ENCODE results near the gene AARS2.
"Not testable (repeated sequence)": the region's sequence is repeated elsewhere in the genome, so short reads cannot be mapped to it uniquely, and the experiment has no call there.

Gene AARS2

DNA sequence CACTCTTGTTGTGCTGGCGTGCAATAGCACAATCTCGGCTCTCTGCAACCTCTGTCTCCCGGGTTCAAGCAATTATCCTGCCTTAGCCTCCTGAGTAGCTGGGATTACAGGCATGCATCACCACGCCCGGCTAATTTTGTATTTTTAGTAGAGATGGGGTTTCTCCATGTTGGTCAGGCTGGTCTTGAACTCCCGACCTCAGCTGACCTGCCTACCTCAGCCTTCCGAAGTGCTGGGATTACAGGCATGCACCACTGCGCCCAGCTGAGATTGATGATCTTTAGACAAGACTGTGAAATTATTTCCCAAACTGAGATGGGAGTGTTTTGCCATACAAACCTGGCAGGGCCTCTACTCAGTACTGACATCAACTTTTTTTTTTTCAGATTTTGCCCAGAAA lies 1.5 kb upstream of the AARS2 start:
- H3K4me3 Mint-ChIP-seq, H3K27ac Mint-ChIP-seq, ATAC-seq, DNase-seq, H3K9me3 Mint-ChIP-seq: not testable (repeated sequence)
- Mint-ChIP-seq H3K27me3 (peaks cover 13% of the 10 kb centered on the region), H3K36me3 (ENCODE audit: low read depth) (peaks cover 15% of the 10 kb centered on the region), H3K4me1 (peaks cover 15% of the 10 kb centered on the region)

DNA sequence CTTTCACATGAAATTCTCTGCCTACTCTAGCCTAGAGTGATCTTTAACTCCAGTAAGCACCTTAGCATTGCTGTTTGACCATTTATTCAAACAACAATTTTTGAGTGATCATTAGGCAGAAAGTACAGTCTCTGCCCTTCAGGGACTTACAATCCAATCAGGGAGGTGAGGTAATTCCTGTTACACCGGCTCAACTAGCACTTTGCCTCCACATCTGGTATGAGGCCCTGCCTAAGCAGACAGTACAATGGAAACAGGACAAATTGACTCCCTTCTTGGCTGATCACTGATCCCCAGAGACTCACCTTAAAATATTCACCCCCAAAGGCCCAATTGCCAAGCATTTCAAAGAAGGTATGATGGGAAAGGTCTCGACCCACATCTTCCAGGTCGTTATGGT lies 1.4 kb downstream of the AARS2 start:
- H3K4me3 Mint-ChIP-seq, result peak overlapping the region; percentile 95
- H3K36me3 Mint-ChIP-seq (ENCODE audit: low read depth), result peaks cover 26% of the 10 kb centered on the region

GRCh38 chr6:44311304-44311703 lies 1.8 kb downstream of the AARS2 start:
- Mint-ChIP-seq H3K36me3 (ENCODE audit: low read depth) (peaks cover 26% of the 10 kb centered on the region), H3K4me1 (peaks cover 15% of the 10 kb centered on the region), H3K27me3 (no peaks in the 10 kb centered on the region), H3K27ac (no peak overlapping the region), H3K4me3 (peak overlapping the region; percentile 95), H3K9me3 (no peaks in the 10 kb centered on the region)
- DNase-seq (no peak), ATAC-seq (no peak)

More for the DNA sequence above, 1.4 kb downstream of the AARS2 start:
- H3K27ac Mint-ChIP-seq, result peak overlapping the region; percentile 26
- DNase-seq (no peak), ATAC-seq (no peak)
- peaks cover 15% of the 10 kb centered on the region for H3K4me1 Mint-ChIP-seq
- no peaks in the 10 kb centered on the region for H3K9me3 Mint-ChIP-seq
- H3K27me3 Mint-ChIP-seq, result no peaks in the 10 kb centered on the region

- ATAC-seq, result no peak
- DNase-seq, result no peak
- peaks cover 31% of the 10 kb centered on the region for H3K36me3 Mint-ChIP-seq (ENCODE audit: low read depth)
- no peaks in the 10 kb centered on the region for H3K27me3 Mint-ChIP-seq
- no peak overlapping the region for H3K27ac Mint-ChIP-seq
- H3K4me1 Mint-ChIP-seq, result peaks cover 15% of the 10 kb centered on the region
- no peaks in the 10 kb centered on the region for H3K9me3 Mint-ChIP-seq
- H3K4me3 Mint-ChIP-seq, result no peak overlapping the region
These were observed 2.9 kb downstream of the AARS2 start for GRCh38 chr6:44310241-44310640.

DNA sequence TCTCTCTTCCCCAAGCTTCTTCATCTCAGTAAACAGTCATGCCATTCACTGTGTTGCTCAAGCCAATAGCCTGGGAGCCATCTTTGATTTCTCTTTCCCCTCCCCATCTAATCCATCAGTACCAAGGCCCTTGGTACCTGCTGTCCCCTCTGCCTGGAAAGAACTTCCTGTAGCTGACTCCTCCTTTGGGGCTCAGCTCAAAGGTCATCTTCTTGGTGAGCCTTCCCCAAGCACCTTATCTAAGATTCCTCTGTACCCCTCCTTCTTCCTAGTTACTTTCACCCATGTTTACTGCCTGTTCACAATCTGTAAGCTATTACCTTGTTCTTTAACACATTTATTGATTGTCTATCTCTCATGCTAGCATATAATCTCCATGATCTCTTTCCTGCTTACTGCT lies 3.5 kb downstream of the AARS2 start:
- H3K27ac Mint-ChIP-seq, result peak overlapping the region; percentile 28
- peaks cover 31% of the 10 kb centered on the region for H3K36me3 Mint-ChIP-seq (ENCODE audit: low read depth)

GRCh38 chr6:44309092-44309491 lies 4.1 kb downstream of the AARS2 start:
- ATAC-seq (no peak), DNase-seq (no peak)
- Mint-ChIP-seq H3K36me3 (ENCODE audit: low read depth) (peaks cover 31% of the 10 kb centered on the region), H3K27me3 (no peaks in the 10 kb centered on the region), H3K4me1 (peaks cover 15% of the 10 kb centered on the region), H3K27ac (no peak overlapping the region), H3K4me3 (no peak overlapping the region), H3K9me3 (no peaks in the 10 kb centered on the region)

More for the DNA sequence above, 3.5 kb downstream of the AARS2 start:
- H3K4me3 Mint-ChIP-seq, result no peak overlapping the region
- no peaks in the 10 kb centered on the region for H3K9me3 Mint-ChIP-seq
- H3K4me1 Mint-ChIP-seq, result peaks cover 15% of the 10 kb centered on the region
- no peak for DNase-seq
- no peaks in the 10 kb centered on the region for H3K27me3 Mint-ChIP-seq
- ATAC-seq, result no peak

DNA sequence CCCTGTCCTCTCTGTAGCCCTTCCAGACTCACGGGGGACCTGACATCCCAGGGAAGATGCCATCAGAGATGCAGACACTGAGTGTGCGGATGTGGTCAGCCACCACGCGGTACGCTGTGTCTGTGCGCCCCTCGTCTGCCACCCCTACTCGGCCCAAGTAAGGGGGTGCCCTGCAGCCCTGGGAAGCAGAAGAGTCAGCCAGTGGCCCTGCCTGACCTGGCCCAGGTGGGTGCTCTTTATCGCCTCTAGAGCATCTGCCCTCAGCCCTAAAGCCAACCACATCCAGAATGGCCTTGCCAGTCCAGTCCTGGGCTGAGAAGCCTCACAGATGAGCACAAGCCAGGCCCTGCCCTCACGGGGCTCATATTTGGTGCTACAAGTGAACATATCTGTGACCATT lies 5.9 kb downstream of the AARS2 start:
- ATAC-seq (no peak), DNase-seq (no peak)
- Mint-ChIP-seq H3K36me3 (ENCODE audit: low read depth) (peaks cover 31% of the 10 kb centered on the region), H3K27me3 (no peaks in the 10 kb centered on the region), H3K27ac (no peak overlapping the region), H3K4me1 (peaks cover 9% of the 10 kb centered on the region), H3K9me3 (no peaks in the 10 kb centered on the region), H3K4me3 (no peak overlapping the region)

- Mint-ChIP-seq H3K9me3 (no peaks in the 10 kb centered on the region), H3K36me3 (ENCODE audit: low read depth) (peaks cover 31% of the 10 kb centered on the region), H3K4me1 (peaks cover 4% of the 10 kb centered on the region), H3K27me3 (no peaks in the 10 kb centered on the region), H3K27ac (no peak overlapping the region), H3K4me3 (no peak overlapping the region)
- no peak for DNase-seq
- ATAC-seq, result no peak
These were observed 6.4 kb downstream of the AARS2 start for GRCh38 chr6:44306710-44307109.

GRCh38 chr6:44305200-44305725 lies 7.9 kb downstream of the AARS2 start:
- ATAC-seq, result no peak
- no peaks in the 10 kb centered on the region for H3K4me1 Mint-ChIP-seq
- H3K36me3 Mint-ChIP-seq (ENCODE audit: low read depth), result peaks cover 30% of the 10 kb centered on the region
- DNase-seq, result no peak
- no peak overlapping the region for H3K4me3 Mint-ChIP-seq
- no peaks in the 10 kb centered on the region for H3K9me3 Mint-ChIP-seq
- H3K27ac Mint-ChIP-seq, result peak overlapping the region; percentile 49
- H3K27me3 Mint-ChIP-seq, result no peaks in the 10 kb centered on the region

DNA sequence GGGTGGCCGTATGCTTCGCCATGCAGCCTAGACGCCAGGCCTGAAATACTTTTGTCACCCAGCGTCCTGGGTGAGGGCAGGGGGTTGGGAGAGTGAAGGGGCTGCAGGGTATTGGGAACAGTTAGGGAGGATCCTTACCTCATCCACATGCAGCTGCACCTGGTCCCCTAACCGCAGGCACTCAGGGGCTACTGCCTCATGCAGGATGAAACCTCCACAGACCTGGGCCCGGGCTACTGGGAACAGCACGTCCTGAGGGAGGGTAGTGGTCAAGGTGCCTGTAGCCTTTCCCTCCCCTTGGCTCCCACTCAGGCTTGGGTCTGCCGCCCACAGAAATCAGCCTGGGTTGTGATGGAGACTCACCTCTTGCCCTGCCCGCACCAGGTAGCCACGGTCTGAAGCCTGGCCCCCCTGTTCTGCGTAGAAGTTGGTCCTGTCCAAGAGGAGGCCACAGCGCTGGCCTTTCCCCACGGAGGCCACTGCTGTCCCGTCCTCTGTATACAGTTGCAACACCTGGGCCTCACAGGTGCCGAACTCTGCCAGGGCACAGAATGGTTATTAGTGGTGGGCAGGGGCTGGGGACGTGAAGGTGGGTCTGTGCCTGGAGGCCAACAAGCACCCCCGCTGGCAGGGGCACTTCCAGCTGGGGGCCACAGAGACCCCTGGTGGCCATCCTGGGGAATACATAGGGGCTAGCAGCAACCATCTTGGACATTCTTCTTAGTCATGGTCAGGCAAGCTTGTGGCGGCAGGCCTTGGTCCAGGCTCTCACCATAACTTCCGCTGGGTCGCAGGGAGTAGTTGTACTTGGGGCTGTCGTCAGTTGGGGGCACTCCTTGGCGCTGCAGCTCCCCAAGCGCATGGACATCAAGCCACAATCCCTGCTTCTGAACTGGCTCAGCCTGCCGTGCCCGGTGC lies 8.6 kb downstream of the AARS2 start:
- H3K4me3 Mint-ChIP-seq, result no peak overlapping the region
- ATAC-seq (peak; percentile 31), DNase-seq (peak; percentile 45)
- no peak overlapping the region for H3K27ac Mint-ChIP-seq
- no peaks in the 10 kb centered on the region for H3K27me3 Mint-ChIP-seq
- no peaks in the 10 kb centered on the region for H3K4me1 Mint-ChIP-seq
- no peaks in the 10 kb centered on the region for H3K9me3 Mint-ChIP-seq
- H3K36me3 Mint-ChIP-seq (ENCODE audit: low read depth), result peaks cover 28% of the 10 kb centered on the region

DNA sequence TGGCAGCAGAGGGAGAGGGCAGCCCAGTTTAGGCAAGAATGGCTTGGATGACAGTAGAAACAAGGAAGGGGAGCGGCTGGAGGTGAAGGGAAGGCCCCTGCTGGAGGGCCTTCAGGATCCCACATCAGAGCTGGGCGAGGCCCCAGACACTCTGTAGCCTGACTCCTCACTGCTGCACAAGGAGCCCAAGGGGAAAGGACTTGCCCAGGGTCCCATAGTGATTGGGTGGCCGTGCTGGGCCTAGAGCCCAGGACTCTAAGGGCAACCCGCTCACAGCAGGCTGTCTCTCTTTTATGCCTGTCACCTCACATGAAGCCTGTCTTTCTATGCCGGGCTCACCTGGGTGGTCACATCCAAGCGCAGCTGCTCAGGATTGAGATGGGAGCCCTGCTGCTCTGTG lies 9.3 kb downstream of the AARS2 start:
- Mint-ChIP-seq H3K4me3 (no peak overlapping the region), H3K36me3 (ENCODE audit: low read depth) (peaks cover 28% of the 10 kb centered on the region), H3K4me1 (no peaks in the 10 kb centered on the region), H3K27ac (no peak overlapping the region), H3K9me3 (no peaks in the 10 kb centered on the region), H3K27me3 (no peaks in the 10 kb centered on the region)
- ATAC-seq, result no peak
- DNase-seq, result no peak

GRCh38 chr6:44302856-44303255 lies 10.3 kb downstream of the AARS2 start:
- Mint-ChIP-seq H3K4me1 (peaks cover 3% of the 10 kb centered on the region), H3K4me3 (no peak overlapping the region), H3K36me3 (ENCODE audit: low read depth) (peaks cover 23% of the 10 kb centered on the region), H3K27me3 (peaks cover under 1% of the 10 kb centered on the region), H3K9me3 (no peaks in the 10 kb centered on the region), H3K27ac (no peak overlapping the region)
- no peak for DNase-seq
- no peak for ATAC-seq

- peaks cover 5% of the 10 kb centered on the region for H3K4me1 Mint-ChIP-seq
- H3K27ac Mint-ChIP-seq, result no peak overlapping the region
- peaks cover 21% of the 10 kb centered on the region for H3K36me3 Mint-ChIP-seq (ENCODE audit: low read depth)
- no peak overlapping the region for H3K4me3 Mint-ChIP-seq
- DNase-seq (no peak), ATAC-seq (no peak)
- no peaks in the 10 kb centered on the region for H3K9me3 Mint-ChIP-seq
- H3K27me3 Mint-ChIP-seq, result peaks cover 5% of the 10 kb centered on the region
These were observed 11.2 kb downstream of the AARS2 start for GRCh38 chr6:44301782-44302564.

GRCh38 chr6:44301106-44301505 lies 12.0 kb downstream of the AARS2 start:
- H3K36me3 Mint-ChIP-seq (ENCODE audit: low read depth), result peaks cover 21% of the 10 kb centered on the region
- H3K27ac Mint-ChIP-seq, result no peak overlapping the region
- no peak for ATAC-seq
- no peak for DNase-seq
- H3K27me3 Mint-ChIP-seq, result peaks cover 12% of the 10 kb centered on the region
- no peaks in the 10 kb centered on the region for H3K9me3 Mint-ChIP-seq
- peaks cover 5% of the 10 kb centered on the region for H3K4me1 Mint-ChIP-seq
- no peak overlapping the region for H3K4me3 Mint-ChIP-seq

Data from activated naive CD8-positive, alpha-beta T cell treated with anti-CD3 and anti-CD28 coated beads, Interleukin-2, amount 50 U/mL, for 24 hours (primary cell).